ENCODE measurements around the gene CBX7.
A peak's percentile ranks its signal among the peaks of the same experiment; 100 is the strongest.
"Not testable (repeated sequence)": the region's sequence is repeated elsewhere in the genome, so short reads cannot be mapped to it uniquely, and the experiment has no call there.

Gene CBX7

GRCh38 chr22:39173787-39174497 is 21.5 kb upstream of the CBX7 start:
- no peak for DNase-seq

DNA sequence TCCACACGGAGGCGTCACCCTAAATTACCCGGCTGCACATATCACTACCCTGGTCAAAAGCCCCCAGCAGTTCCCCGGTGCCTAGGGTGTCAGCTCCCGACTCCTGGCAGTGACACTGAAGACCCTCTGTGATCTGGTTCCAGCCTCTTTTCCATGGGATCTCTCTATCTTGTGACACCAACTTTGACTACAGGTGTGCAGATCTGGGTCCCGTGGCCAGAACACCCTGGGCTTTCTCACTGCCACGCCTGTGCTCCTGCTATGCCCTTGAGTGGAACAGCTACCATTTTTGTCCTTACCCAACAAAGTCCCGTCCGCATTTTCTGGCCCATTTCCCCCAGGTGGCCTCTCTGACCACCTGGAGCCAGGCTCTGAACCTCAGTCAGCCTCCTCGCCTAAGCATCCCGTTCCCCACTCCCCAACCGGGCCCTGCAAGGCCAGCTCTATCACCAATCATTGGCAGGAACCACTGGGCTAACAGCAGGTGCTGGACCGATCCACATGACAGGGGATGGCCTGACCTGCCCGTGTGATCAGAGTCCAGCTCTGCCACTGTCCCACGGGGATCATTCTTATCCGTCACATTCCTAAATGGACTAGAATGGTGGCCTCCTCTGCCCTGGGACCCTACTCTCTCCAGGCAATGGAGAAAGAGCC is 20.7 kb upstream of the CBX7 start:
- Histone ChIP-seq H3K27me3 (replicated peaks) (no peaks in the 10 kb centered on the region), H3K4me3 (ENCODE audit: low read depth, low read length) (no peak overlapping the region), H3K27ac (no peak overlapping the region), H3K36me3 (replicated peaks) (no peaks in the 10 kb centered on the region)
- DNase-seq: no peak
- in situ Hi-C loops (cut with HindIII; ENCODE audit: low pct_ligation_motif_present, low sequenced_read_pairs): no loop called here
- TF ChIP-seq, protein P1, sequence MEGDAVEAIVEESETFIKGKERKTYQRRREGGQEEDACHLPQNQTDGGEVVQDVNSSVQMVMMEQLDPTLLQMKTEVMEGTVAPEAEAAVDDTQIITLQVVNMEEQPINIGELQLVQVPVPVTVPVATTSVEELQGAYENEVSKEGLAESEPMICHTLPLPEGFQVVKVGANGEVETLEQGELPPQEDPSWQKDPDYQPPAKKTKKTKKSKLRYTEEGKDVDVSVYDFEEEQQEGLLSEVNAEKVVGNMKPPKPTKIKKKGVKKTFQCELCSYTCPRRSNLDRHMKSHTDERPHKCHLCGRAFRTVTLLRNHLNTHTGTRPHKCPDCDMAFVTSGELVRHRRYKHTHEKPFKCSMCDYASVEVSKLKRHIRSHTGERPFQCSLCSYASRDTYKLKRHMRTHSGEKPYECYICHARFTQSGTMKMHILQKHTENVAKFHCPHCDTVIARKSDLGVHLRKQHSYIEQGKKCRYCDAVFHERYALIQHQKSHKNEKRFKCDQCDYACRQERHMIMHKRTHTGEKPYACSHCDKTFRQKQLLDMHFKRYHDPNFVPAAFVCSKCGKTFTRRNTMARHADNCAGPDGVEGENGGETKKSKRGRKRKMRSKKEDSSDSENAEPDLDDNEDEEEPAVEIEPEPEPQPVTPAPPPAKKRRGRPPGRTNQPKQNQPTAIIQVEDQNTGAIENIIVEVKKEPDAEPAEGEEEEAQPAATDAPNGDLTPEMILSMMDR (IDR thresholded peaks at IDR 0.05; ENCODE audit: low read depth, low read length, missing control alignments): no peak

More at GRCh38 chr22:39173787-39174497, 21.5 kb upstream of the CBX7 start:
- in situ Hi-C loops (cut with HindIII; ENCODE audit: low pct_ligation_motif_present, low sequenced_read_pairs): no loop called here
- Histone ChIP-seq H3K4me3 (ENCODE audit: low read depth, low read length) (no peak overlapping the region), H3K36me3 (replicated peaks) (no peaks in the 10 kb centered on the region), H3K27me3 (replicated peaks) (no peaks in the 10 kb centered on the region), H3K27ac (peak overlapping the region; percentile 83)
- TF ChIP-seq, protein P1 (IDR thresholded peaks at IDR 0.05; ENCODE audit: low read depth, low read length, missing control alignments): no peak

- H3K27ac ChIP-seq; DNase-seq; H3K27me3 ChIP-seq (replicated peaks); H3K36me3 ChIP-seq (replicated peaks); in situ Hi-C loops (cut with HindIII; ENCODE audit: low pct_ligation_motif_present, low sequenced_read_pairs); H3K4me3 ChIP-seq (ENCODE audit: low read depth, low read length): not testable (repeated sequence)
Observed at GRCh38 chr22:39172265-39173049, 20.0 kb upstream of the CBX7 start.

DNA sequence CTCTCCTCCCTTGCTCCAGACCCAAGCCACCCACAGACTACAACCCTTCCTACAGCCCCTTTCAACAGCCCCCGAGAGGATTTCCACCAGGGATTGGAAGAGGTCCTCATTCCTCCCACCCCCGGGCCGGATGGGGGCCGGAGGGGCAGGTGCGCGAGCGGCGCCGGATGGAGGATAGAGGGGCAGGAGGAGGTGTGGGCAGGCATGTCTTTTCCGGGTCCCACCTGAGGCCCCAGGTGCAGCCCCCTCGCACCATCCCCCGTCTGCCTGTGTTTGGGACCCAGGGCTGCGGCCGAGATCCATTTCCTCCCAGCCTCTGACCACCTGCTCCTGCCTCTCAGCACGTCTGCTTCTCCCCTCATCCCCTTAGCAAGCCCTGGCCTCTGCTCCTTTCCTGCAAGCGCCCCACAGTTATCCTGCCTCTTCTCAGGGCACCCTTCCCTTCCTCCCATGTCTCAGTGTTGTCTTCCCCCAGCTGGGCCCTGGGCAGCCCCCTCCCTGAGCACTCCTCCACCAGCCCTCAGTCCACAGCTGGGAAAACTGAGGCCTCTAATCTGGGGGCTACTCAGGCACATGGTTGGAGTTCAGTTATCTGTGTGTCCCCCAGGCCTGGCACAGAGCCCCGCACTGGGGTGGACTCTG is 19.3 kb upstream of the CBX7 start:
- no peak for DNase-seq
- TF ChIP-seq, protein P1 (IDR thresholded peaks at IDR 0.05; ENCODE audit: low read depth, low read length, missing control alignments): no peak
- Histone ChIP-seq H3K27me3 (replicated peaks) (no peaks in the 10 kb centered on the region), H3K4me3 (ENCODE audit: low read depth, low read length) (no peak overlapping the region), H3K27ac (no peak overlapping the region), H3K36me3 (replicated peaks) (no peaks in the 10 kb centered on the region)
- in situ Hi-C loops (cut with HindIII; ENCODE audit: low pct_ligation_motif_present, low sequenced_read_pairs): no loop called here

- Histone ChIP-seq H3K4me3 (ENCODE audit: low read depth, low read length) (no peak overlapping the region), H3K36me3 (replicated peaks) (no peaks in the 10 kb centered on the region), H3K27ac (no peak overlapping the region), H3K27me3 (replicated peaks) (no peaks in the 10 kb centered on the region)
- TF ChIP-seq, protein P1 (IDR thresholded peaks at IDR 0.05; ENCODE audit: low read depth, low read length, missing control alignments): peak; percentile 95
- peak; percentile 51 for DNase-seq
- in situ Hi-C loops (cut with HindIII; ENCODE audit: low pct_ligation_motif_present, low sequenced_read_pairs): no loop called here
Observed at GRCh38 chr22:39170825-39171622, 18.5 kb upstream of the CBX7 start.

Measured in brain microvascular endothelial cell (primary cell).